HepG2 (cell line): ENCODE data around the gene ESYT1. TPM values are rescaled to one million over a fixed set of nuclear protein-coding genes. Genes with fewer than 3 reads are reported as not detected.

ENCODE experiments used
- CBX2 ChIP-seq, 2 experiments: fragments of 200-600 bp in 1 of 2; sonication (generic); formaldehyde crosslinking in 1 of 2; IDR thresholded peaks; 2 replicates each; pipeline versions ENCODE4 v1.7.0 to v1.8.1; 2018 to 2022; ENCODE audit warnings: low read depth in 2 of 2, low read length in 1 of 2, mild to moderate bottlenecking in 1 of 2, missing genetic modification reagents in 1 of 2
- EEA1 ChIP-seq: sonication (generic); formaldehyde crosslinking; IDR thresholded peaks from 2 replicates; pipeline ENCODE4 v1.5.1; 2020; ENCODE audit warnings: mild to moderate bottlenecking, missing genetic modification reagents, borderline replicate concordance
- FOXC1 ChIP-seq: sonication (generic); formaldehyde crosslinking; IDR thresholded peaks from 2 replicates; pipeline ENCODE4 v1.8.0; 2022; ENCODE audit warnings: mild to moderate bottlenecking, missing genetic modification reagents, borderline replicate concordance
- GATA4 ChIP-seq: sonication (generic); IDR thresholded peaks from 2 replicates; pipeline ENCODE4 v1.6.1; 2016; ENCODE audit warnings: antibody characterized with exemption, low read depth, borderline replicate concordance
- GMEB2 ChIP-seq: IDR thresholded peaks from 2 replicates; pipeline ENCODE4 v1.6.1; 2016; ENCODE audit warnings: missing biosample characterization, missing genetic modification reagents, low read depth
- HDAC1 ChIP-seq: sonication (generic); formaldehyde crosslinking; IDR thresholded peaks from 2 replicates; pipeline ENCODE4 v1.5.1; 2020; ENCODE audit warnings: mild to moderate bottlenecking, missing genetic modification reagents
- HES4 ChIP-seq: sonication (generic); formaldehyde crosslinking; IDR thresholded peaks from 2 replicates; pipeline ENCODE4 v1.9.0; 2021; ENCODE audit warnings: mild to moderate bottlenecking, missing genetic modification reagents, borderline replicate concordance
- KDM4B ChIP-seq: sonication (generic); formaldehyde crosslinking; IDR thresholded peaks from 2 replicates; pipeline ENCODE4 v1.4.0; 2020; ENCODE audit warnings: missing genetic modification reagents
- KMT2A ChIP-seq: sonication (generic); formaldehyde crosslinking; IDR thresholded peaks from 2 replicates; pipeline ENCODE4 v1.4.0; 2020; ENCODE audit warnings: missing genetic modification reagents
- MATR3 ChIP-seq: sonication (generic); formaldehyde crosslinking; IDR thresholded peaks from 2 replicates; pipeline ENCODE4 v1.4.0; 2020; ENCODE audit warnings: missing genetic modification reagents
- NR3C1 ChIP-seq: sonication (generic); formaldehyde crosslinking; IDR thresholded peaks from 2 replicates; pipeline ENCODE4 v1.4.0; 2020; ENCODE audit warnings: missing genetic modification reagents
- PCBP2 ChIP-seq: fragments of 200-400 bp; formaldehyde crosslinking; optimal IDR thresholded peaks from 2 replicates; pipeline ENCODE3; 2018; ENCODE audit warnings: low read length, low read depth; ENCODE audit not compliant: poor library complexity, severe bottlenecking
- SALL1 ChIP-seq: sonication (generic); formaldehyde crosslinking; IDR thresholded peaks from 2 replicates; pipeline ENCODE4 v1.8.0; 2022; ENCODE audit warnings: mild to moderate bottlenecking, missing genetic modification reagents
- SP4 ChIP-seq: sonication (generic); formaldehyde crosslinking; IDR thresholded peaks from 2 replicates; pipeline ENCODE4 v1.8.1; 2023; ENCODE audit warnings: mild to moderate bottlenecking, missing genetic modification reagents
- TOE1 ChIP-seq: sonication (generic); formaldehyde crosslinking; IDR thresholded peaks from 2 replicates; pipeline ENCODE4 v1.4.0; 2020; ENCODE audit warnings: mild to moderate bottlenecking, missing genetic modification reagents
- ZBTB1 ChIP-seq: sonication (generic); formaldehyde crosslinking; IDR thresholded peaks from 2 replicates; pipeline ENCODE4 v1.4.0; 2020; ENCODE audit warnings: missing genetic modification reagents, borderline replicate concordance
- ZNF124 ChIP-seq: sonication (generic); formaldehyde crosslinking; IDR thresholded peaks from 2 replicates; pipeline ENCODE4 v1.4.0; 2020; ENCODE audit warnings: missing genetic modification reagents
- ZNF337 ChIP-seq: sonication (generic); formaldehyde crosslinking; IDR thresholded peaks from 2 replicates; pipeline ENCODE4 v1.5.1; 2020; ENCODE audit warnings: missing genetic modification reagents, low read depth, mild to moderate bottlenecking, borderline replicate concordance
- ZNF383 ChIP-seq: sonication (generic); formaldehyde crosslinking; IDR thresholded peaks from 2 replicates; pipeline ENCODE4 v1.4.0; 2020; ENCODE audit warnings: missing genetic modification reagents, mild to moderate bottlenecking, borderline replicate concordance
- ZNF567 ChIP-seq: sonication (generic); formaldehyde crosslinking; IDR thresholded peaks from 2 replicates; pipeline ENCODE4 v1.8.1; 2023; ENCODE audit warnings: mild to moderate bottlenecking, missing genetic modification reagents, borderline replicate concordance
- ZNF619 ChIP-seq: sonication (generic); formaldehyde crosslinking; IDR thresholded peaks from 2 replicates; pipeline ENCODE4 v1.4.0; 2020; ENCODE audit warnings: mild to moderate bottlenecking, missing genetic modification reagents
- ZNF761 ChIP-seq: sonication (generic); formaldehyde crosslinking; conservative IDR thresholded peaks from 2 replicates; pipeline ENCODE4 v1.4.0; 2020; ENCODE audit warnings: mild to moderate bottlenecking, missing genetic modification reagents
- ZNF781 ChIP-seq: sonication (generic); formaldehyde crosslinking; IDR thresholded peaks from 2 replicates; pipeline ENCODE4 v1.5.1; 2020; ENCODE audit warnings: borderline replicate concordance, mild to moderate bottlenecking, missing genetic modification reagents; ENCODE audit errors: not compliant biosample characterization
- ZNF883 ChIP-seq: sonication (generic); formaldehyde crosslinking; IDR thresholded peaks from 2 replicates; pipeline ENCODE4 v1.5.1; 2020; ENCODE audit warnings: mild to moderate bottlenecking, missing genetic modification reagents; ENCODE audit errors: not compliant biosample characterization
- polyA plus RNA-seq, 8 experiments: library from polyadenylated mRNA; depleted of rRNA in 3 of 8; stranded (reverse) in 7 of 8; unstranded in 1 of 8; fragments of >200 nt; fragmentation: Illumina TruSeq in 4 of 8; extraction: Trizol in 4 of 8; gene quantifications; 2 replicates each; pipeline versions ENCODE4 v1.2.1 to v1.2.3, GENCODE V29; 2011 to 2016; ENCODE audit warnings: low read depth in 4 of 8, missing spikeins in 1 of 8, mixed read lengths in 1 of 8; ENCODE audit not compliant: insufficient read depth in 1 of 8
- total RNA-seq, 5 experiments: library from RNA; depleted of rRNA; stranded (reverse); fragments of >200 nt; fragmentation: Illumina TruSeq; extraction: Trizol; gene quantifications; 2 replicates each; pipeline ENCODE4 v1.2.3, GENCODE V29; 2016; ENCODE audit warnings: low read depth in 1 of 5
- TF ChIP-seq, protein P1 (sequence below): sonication (generic); formaldehyde crosslinking; IDR thresholded peaks from 2 replicates; pipeline ENCODE4 v1.8.1; 2023; ENCODE audit warnings: missing genetic modification reagents, mild to moderate bottlenecking, borderline replicate concordance
- TF ChIP-seq, protein P2 (sequence below), 2 experiments: sonication (generic) in 1 of 2; formaldehyde crosslinking in 1 of 2; IDR thresholded peaks; 2 replicates each; pipeline versions ENCODE4 v1.5.1 to v1.6.1; 2011 to 2020; ENCODE audit warnings: borderline replicate concordance in 1 of 2, low read depth in 1 of 2, low read length in 1 of 2, mild to moderate bottlenecking in 1 of 2, missing genetic modification reagents in 1 of 2, moderate library complexity in 1 of 2

ESYT1 gene
- total and polyA plus RNA-seq, 2 of the 13 experiments (the other 11 are each of a cell fraction or from before 2014, with no cell fraction given), result 66.9 to 71.0 TPM

DNA sequence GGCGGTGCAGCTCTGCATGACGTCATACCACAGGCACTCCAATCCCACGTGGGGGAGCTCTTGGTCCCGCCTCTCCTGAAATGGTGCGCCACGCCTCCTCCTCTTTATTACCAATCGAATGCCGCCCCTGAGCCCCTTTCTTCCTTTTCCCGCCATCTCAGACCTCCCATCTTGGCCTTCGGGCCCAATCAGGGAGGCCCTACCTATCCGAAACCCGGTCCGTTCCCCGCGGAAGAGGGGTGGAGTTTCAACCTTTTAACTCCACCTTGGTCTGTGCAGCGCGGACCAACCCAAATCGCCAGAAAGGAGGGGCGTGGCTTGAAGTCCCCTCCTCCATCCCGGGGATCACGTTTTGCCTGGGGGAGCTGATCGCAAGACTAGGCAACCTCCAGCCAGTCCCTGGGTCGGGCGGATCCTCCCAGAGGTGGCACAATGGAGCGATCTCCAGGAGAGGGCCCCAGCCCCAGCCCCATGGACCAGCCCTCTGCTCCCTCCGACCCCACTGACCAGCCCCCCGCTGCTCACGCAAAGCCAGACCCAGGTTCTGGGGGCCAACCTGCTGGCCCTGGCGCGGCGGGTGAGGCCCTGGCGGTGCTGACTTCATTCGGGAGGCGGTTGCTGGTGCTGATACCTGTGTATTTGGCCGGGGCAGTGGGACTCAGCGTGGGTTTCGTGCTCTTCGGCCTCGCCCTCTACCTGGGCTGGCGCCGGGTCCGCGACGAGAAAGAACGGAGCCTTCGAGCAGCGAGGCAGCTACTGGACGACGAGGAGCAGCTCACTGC, at the start of gene ESYT1 (continued):
- peak; percentile 46 for TF ChIP-seq ZNF883 (CRISPR knock-in tag)
- TF ChIP-seq ZNF567 (CRISPR knock-in tag), result no peak
- TF ChIP-seq GMEB2, result no peak
- TF ChIP-seq GATA4, result no peak; the same call in 1 of the 2 replicates
- no peak for TF ChIP-seq CBX2 (IDR thresholded peaks at IDR 0.05; ENCODE audit: low read depth, low read length)
- no peak for TF ChIP-seq CBX2 (CRISPR knock-in tag; IDR thresholded peaks at IDR 0.05; ENCODE audit: low read depth)
- TF ChIP-seq FOXC1 (CRISPR knock-in tag), result no peak
- no peak for TF ChIP-seq HES4 (CRISPR knock-in tag)
- TF ChIP-seq ZNF124 (CRISPR knock-in tag), result peak; percentile 25; the same call in 1 of the 2 replicates
- TF ChIP-seq TOE1 (CRISPR knock-in tag), result no peak
- TF ChIP-seq HDAC1 (CRISPR knock-in tag), result peak; percentile 88
- 0 out of 2 replicates have a peak, but pooled peaks have one; percentile 12 for TF ChIP-seq KDM4B (CRISPR knock-in tag)
- 0 out of 2 replicates have a peak, but pooled peaks have one; percentile 13 for TF ChIP-seq ZNF383 (CRISPR knock-in tag)
- no peak for TF ChIP-seq ZNF619
- peak; percentile 8 for TF ChIP-seq ZNF781
- TF ChIP-seq ZBTB1 (CRISPR knock-in tag), result no peak
- TF ChIP-seq, protein P1, sequence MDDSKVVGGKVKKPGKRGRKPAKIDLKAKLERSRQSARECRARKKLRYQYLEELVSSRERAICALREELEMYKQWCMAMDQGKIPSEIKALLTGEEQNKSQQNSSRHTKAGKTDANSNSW (CRISPR knock-in tag), result no peak
- TF ChIP-seq EEA1 (CRISPR knock-in tag), result 0 out of 2 replicates have a peak, but pooled peaks have one; percentile 27
- 0 out of 2 replicates have a peak, but pooled peaks have one; percentile 42 for TF ChIP-seq ZNF761 (CRISPR knock-in tag)
- no peak for TF ChIP-seq NR3C1
- TF ChIP-seq, protein P2, sequence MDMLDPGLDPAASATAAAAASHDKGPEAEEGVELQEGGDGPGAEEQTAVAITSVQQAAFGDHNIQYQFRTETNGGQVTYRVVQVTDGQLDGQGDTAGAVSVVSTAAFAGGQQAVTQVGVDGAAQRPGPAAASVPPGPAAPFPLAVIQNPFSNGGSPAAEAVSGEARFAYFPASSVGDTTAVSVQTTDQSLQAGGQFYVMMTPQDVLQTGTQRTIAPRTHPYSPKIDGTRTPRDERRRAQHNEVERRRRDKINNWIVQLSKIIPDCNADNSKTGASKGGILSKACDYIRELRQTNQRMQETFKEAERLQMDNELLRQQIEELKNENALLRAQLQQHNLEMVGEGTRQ (IDR thresholded peaks at IDR 0.05; ENCODE audit: low read depth, low read length), result peak; percentile 51
- TF ChIP-seq, protein P2 (CRISPR knock-in tag; IDR thresholded peaks at IDR 0.05; ENCODE audit: borderline replicate concordance), result peak; percentile 72
- no peak for TF ChIP-seq KMT2A
- peak; percentile 96 for TF ChIP-seq SP4 (CRISPR knock-in tag)
- TF ChIP-seq ZNF337, result no peak
- TF ChIP-seq MATR3, result no peak
- no peak for TF ChIP-seq PCBP2
- TF ChIP-seq SALL1 (CRISPR knock-in tag), result peak; percentile 57
